Activated CD4-positive, alpha-beta T cell treated with anti-CD3 and anti-CD28 coated beads, Interleukin-2, amount 10 ng/mL, durations not matched to agents 24 days and 14 days (primary cell): ENCODE measurements around the gene HMCES. TPM values are rescaled to one million over a fixed set of nuclear protein-coding genes. Genes with fewer than 3 reads are reported as not detected.
"Not testable (repeated sequence)": the region's sequence is repeated elsewhere in the genome, so short reads cannot be mapped to it uniquely, and the experiment has no call there.

Experiments
- DNase-seq: peaks from one replicate; pipeline ENCODE4 v3.0.0; 2022
- H3K27ac Mint-ChIP-seq: one replicate; pipeline ENCODE4 v1.8.0; 2022; ENCODE audit warnings: mild to moderate bottlenecking, mixed read lengths
- H3K27me3 Mint-ChIP-seq: one replicate; pipeline ENCODE4 v1.8.0; 2022; ENCODE audit warnings: mixed read lengths
- H3K36me3 Mint-ChIP-seq: one replicate; pipeline ENCODE4 v1.8.0; 2022; ENCODE audit warnings: low read depth, mild to moderate bottlenecking, mixed read lengths
- H3K4me1 Mint-ChIP-seq: one replicate; pipeline ENCODE4 v1.8.0; 2021; ENCODE audit warnings: mixed read lengths
- H3K4me3 Mint-ChIP-seq: one replicate; pipeline ENCODE4 v1.8.0; 2022; ENCODE audit warnings: mild to moderate bottlenecking, moderate library complexity, mixed read lengths
- H3K9me3 Mint-ChIP-seq: one replicate; pipeline ENCODE4 v1.8.0; 2021; ENCODE audit warnings: mixed read lengths
- intact Hi-C: fragments of 100-400 bp; cut with micrococcal nuclease; formaldehyde crosslinking; loops from one replicate; pipeline ENCODE4 v1.15.1; 2023
- total RNA-seq: library from RNA; stranded (reverse); gene quantifications from 2 replicates; pipeline ENCODE4 v1.2.3, GENCODE V29; 2022

HMCES gene
- total RNA-seq, 1 donor from 2014 or later: 62.6 TPM

DNA sequence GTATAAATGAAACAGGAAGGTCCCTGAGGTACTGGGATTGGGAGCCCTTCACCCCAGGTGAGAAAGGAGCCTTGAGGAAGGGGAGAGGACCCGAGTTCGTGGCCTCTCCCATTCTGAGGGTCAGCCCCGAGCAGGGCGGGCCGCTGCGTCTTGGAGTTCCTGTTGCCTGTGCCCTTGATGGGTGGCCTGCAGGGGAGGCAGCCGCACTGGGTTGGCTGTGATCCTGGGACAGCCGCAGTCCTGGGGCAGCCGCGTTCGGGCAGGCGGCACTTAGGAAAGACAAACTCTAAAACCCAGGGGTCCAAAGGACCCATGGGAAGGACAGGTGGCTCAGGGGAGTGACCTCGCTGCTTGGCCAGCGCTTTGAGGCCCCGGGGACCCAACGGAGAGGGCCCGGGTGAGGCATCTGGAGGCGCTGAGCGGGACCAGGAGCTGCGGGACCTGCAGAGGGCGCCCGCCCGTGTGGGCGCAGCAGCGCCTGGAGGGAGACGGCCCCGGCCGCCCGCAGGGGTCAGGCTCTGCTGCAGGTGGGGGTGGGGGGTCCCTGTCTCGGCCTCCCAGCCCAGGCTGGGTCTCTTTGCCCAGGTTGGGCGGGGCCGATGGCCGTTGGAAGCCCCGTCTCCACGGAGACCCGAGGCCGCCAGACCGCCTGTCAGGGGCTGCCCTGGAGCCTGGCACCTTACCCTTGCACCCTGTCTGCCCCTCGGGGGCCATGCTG is 65.1 kb downstream of the HMCES start:
- no peak overlapping the region for H3K27ac Mint-ChIP-seq
- peak; percentile 74 for DNase-seq
- peaks cover 6% of the 10 kb centered on the region for H3K4me1 Mint-ChIP-seq
- H3K9me3 Mint-ChIP-seq: no peaks in the 10 kb centered on the region
- peaks cover 25% of the 10 kb centered on the region for H3K27me3 Mint-ChIP-seq
- intact Hi-C loops: no loop called here
- H3K36me3 Mint-ChIP-seq: no peaks in the 10 kb centered on the region
- H3K4me3 Mint-ChIP-seq: no peak overlapping the region

- no peak for DNase-seq
- Mint-ChIP-seq H3K4me3 (no peak overlapping the region), H3K27ac (no peak overlapping the region), H3K36me3 (no peaks in the 10 kb centered on the region), H3K4me1 (peaks cover 6% of the 10 kb centered on the region), H3K9me3 (no peaks in the 10 kb centered on the region), H3K27me3 (peaks cover 25% of the 10 kb centered on the region)
- intact Hi-C loops: no loop called here
These were observed 66.0 kb downstream of the HMCES start for GRCh38 chr3:129344540-129345220.

GRCh38 chr3:129345281-129345680 is 66.6 kb downstream of the HMCES start:
- no peak for DNase-seq
- H3K36me3 Mint-ChIP-seq: no peaks in the 10 kb centered on the region
- intact Hi-C loops: no loop called here
- no peaks in the 10 kb centered on the region for H3K9me3 Mint-ChIP-seq
- H3K4me1 Mint-ChIP-seq: peaks cover 6% of the 10 kb centered on the region
- no peak overlapping the region for H3K4me3 Mint-ChIP-seq
- peaks cover 25% of the 10 kb centered on the region for H3K27me3 Mint-ChIP-seq
- H3K27ac Mint-ChIP-seq: no peak overlapping the region

DNA sequence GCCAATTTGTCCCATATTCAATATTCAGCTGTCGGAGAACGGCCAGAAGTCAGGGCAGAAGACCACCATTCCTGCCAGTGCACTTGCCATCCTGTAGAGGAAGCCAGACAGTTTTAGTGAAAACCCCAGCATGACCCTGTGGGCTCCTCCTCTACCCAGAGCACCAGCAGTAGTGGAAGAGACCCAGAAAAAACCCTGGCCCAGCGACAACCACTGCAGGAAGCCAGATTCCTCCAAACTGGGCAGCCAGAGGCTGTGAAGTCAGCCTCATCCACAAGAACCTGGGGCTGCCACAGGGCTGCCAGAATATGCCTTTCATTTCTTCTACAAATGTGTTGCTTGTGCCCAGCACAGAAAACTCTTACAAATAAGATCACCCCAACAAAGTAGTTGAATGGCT is 67.3 kb downstream of the HMCES start:
- Mint-ChIP-seq H3K27me3 (peaks cover 26% of the 10 kb centered on the region), H3K4me1 (peaks cover 6% of the 10 kb centered on the region), H3K4me3 (no peak overlapping the region), H3K9me3 (no peaks in the 10 kb centered on the region), H3K27ac (no peak overlapping the region), H3K36me3 (no peaks in the 10 kb centered on the region)
- DNase-seq: no peak
- intact Hi-C loops: no loop called here

DNA sequence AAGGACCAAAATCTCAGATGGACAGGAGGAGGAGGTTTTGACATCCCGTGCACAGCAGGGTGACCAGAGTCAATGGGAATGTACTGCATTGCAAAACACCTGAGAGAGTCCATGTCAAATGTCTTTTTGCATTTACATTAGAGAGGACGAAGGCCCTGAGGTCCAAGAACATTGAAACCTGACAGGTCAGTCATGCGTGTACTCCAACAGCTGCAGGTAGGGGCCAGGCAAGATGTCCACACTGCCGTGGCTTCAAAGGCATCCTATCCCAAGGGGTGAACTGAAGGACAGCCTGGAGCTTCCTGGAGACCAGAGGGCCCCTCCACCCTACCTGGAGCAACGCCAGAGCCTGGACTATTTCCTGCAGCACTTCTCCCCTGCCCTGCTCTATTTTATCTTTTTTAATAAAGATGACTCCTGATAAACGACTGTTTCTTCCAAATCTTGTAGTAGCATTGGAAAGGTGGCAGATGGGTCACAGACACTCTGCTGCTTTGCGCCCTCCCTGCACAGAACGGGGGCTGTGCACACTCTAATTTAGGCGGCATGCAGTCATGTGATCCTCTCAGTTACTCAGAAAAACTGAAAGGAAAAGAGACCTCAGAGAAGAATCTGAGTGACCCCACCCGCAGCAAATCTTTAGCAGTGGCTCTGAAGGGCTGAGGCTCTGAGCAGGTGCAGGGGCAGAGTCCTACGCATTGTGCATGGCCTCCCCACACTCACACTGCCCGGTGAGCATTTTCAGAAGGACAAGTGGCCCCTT is 68.2 kb downstream of the HMCES start:
- intact Hi-C loops: no loop called here
- no peaks in the 10 kb centered on the region for H3K36me3 Mint-ChIP-seq
- no peak for DNase-seq
- no peak overlapping the region for H3K27ac Mint-ChIP-seq
- peaks cover 28% of the 10 kb centered on the region for H3K27me3 Mint-ChIP-seq
- no peaks in the 10 kb centered on the region for H3K9me3 Mint-ChIP-seq
- H3K4me3 Mint-ChIP-seq: no peak overlapping the region
- H3K4me1 Mint-ChIP-seq: peaks cover 6% of the 10 kb centered on the region

DNA sequence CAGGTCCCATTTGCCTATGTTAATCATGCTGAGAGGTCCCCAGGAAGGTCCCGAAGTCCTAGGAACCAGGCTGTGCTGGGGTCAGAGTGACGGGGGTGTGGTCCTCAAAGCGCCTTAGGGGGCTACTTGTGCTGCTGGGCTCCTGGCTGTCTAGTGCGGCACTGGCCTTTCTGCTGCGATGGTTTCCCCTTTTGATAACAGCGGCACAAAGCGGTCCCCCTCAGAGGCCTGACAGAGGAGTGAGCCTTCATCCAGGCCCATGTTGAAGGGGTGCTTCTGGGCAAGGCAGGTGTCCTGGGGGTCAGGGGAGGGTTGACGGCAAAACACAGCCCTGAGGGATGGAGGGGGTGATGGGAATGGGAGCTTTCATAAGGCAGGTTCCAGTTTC is 68.8 kb downstream of the HMCES start:
- Mint-ChIP-seq H3K36me3 (no peaks in the 10 kb centered on the region), H3K27me3 (peaks cover 27% of the 10 kb centered on the region), H3K27ac (no peak overlapping the region), H3K4me1 (peaks cover 6% of the 10 kb centered on the region), H3K9me3 (no peaks in the 10 kb centered on the region), H3K4me3 (no peak overlapping the region)
- DNase-seq: no peak
- intact Hi-C loops: no loop called here

- no peak for DNase-seq
- H3K4me1 Mint-ChIP-seq: peaks cover 9% of the 10 kb centered on the region
- peaks cover 18% of the 10 kb centered on the region for H3K27me3 Mint-ChIP-seq
- H3K36me3 Mint-ChIP-seq: no peaks in the 10 kb centered on the region
- no peaks in the 10 kb centered on the region for H3K9me3 Mint-ChIP-seq
- intact Hi-C loops: no loop called here
- no peak overlapping the region for H3K4me3 Mint-ChIP-seq
- H3K27ac Mint-ChIP-seq: no peak overlapping the region
These were observed 70.1 kb downstream of the HMCES start for GRCh38 chr3:129348734-129349133.

- DNase-seq, H3K36me3 Mint-ChIP-seq, H3K27ac Mint-ChIP-seq, H3K9me3 Mint-ChIP-seq, intact Hi-C loops, H3K4me3 Mint-ChIP-seq, H3K4me1 Mint-ChIP-seq: not testable (repeated sequence)
- peaks cover 18% of the 10 kb centered on the region for H3K27me3 Mint-ChIP-seq
These were observed 70.5 kb downstream of the HMCES start for GRCh38 chr3:129349169-129349568.

GRCh38 chr3:129349791-129350190 is 71.1 kb downstream of the HMCES start:
- intact Hi-C loops: no loop called here
- Mint-ChIP-seq H3K4me1 (peaks cover 9% of the 10 kb centered on the region), H3K4me3 (no peak overlapping the region), H3K36me3 (no peaks in the 10 kb centered on the region), H3K27me3 (peaks cover 17% of the 10 kb centered on the region), H3K9me3 (no peaks in the 10 kb centered on the region), H3K27ac (no peak overlapping the region)
- DNase-seq: no peak

DNA sequence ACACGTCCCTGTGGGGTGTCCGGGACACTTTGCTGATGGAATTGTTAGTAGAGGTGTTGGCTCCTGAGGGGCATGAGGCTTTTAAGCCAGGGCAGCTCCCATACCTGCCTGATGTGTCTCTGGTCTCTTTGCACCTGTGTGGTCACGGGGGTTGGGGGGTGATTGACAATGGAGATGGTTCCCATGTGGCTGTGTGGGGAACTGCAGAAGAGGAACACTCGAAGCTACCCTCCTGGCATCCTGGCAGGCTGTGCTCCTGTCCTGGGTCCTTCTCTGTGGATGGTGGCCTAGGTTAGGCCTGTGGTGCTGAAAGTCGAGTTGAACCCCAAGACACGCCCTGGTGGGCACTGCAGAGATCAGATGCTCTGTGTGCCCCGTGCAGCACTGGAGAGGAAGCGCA is 73.4 kb downstream of the HMCES start:
- no peak overlapping the region for H3K4me3 Mint-ChIP-seq
- H3K4me1 Mint-ChIP-seq: peaks cover 4% of the 10 kb centered on the region
- peaks cover 3% of the 10 kb centered on the region for H3K27me3 Mint-ChIP-seq
- H3K9me3 Mint-ChIP-seq: no peaks in the 10 kb centered on the region
- intact Hi-C loops: no loop called here
- DNase-seq: no peak
- no peak overlapping the region for H3K27ac Mint-ChIP-seq
- no peaks in the 10 kb centered on the region for H3K36me3 Mint-ChIP-seq

DNA sequence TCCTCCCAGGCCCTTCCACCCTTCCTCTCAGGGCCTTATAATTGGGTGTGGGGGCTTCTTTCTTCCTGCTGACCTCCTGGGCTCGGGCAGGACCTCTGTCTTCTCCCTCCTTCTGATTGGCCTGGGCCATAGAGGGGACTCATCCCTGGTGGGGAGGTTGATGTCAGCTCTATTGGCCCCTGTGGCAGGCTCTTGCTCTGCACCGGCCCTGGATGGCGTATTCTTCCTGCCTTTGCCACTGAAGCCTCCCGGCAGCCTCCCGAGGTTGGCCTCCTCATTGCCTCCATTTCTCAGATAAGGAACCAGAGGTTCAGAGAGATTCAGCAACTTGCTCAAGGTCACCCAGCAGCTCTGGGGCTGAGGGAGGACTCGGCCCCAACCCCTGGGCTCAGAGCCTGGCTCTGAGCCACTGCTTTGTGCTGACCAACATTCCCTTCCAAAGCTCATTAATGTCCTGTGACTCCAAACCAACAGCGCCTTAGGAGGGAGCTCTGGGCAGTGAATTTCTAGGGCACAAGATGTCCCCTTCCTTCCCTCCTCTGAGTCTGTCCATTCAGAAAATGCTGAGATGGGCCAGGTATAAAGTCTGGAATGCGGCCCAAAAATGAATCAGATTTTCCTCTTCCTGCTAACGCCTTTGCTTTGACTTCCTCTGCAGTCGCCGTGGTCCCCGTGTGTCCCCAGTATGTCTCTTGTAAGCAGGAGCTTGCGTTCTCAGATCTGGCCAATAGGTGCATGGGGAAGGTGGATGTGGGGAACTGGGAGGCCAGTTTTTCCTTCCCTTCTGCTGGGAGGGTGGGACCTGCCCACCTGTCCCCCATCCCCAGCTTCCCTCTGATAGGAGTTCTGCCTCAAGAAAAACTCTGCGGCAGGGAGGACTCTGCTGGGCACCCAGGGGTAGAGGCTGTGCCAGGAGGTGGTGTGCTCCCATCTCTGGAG is 74.2 kb downstream of the HMCES start:
- Mint-ChIP-seq H3K36me3 (no peaks in the 10 kb centered on the region), H3K4me3 (no peak overlapping the region), H3K27ac (no peak overlapping the region), H3K27me3 (peaks cover 3% of the 10 kb centered on the region), H3K9me3 (no peaks in the 10 kb centered on the region), H3K4me1 (peaks cover 3% of the 10 kb centered on the region)
- no peak for DNase-seq
- intact Hi-C loops: no loop called here

DNA sequence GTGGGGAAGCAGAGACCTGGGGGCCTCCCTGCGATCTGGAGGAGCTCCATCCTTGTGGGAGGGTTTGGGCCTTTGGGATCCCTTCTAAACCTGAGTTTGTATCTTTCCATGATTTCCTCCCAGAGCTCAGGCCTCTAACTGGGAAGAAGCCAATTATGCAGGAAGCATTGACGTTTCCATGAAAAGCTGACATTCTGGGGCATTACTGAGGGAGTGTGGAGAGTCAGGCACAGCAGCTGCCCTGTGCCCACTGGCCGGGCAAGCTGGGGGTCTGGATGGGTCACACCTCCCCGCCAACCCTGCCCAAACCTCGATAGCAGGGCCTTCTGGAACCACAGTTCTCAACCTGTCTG is 74.9 kb downstream of the HMCES start:
- Mint-ChIP-seq H3K4me3 (no peak overlapping the region), H3K4me1 (peaks cover 3% of the 10 kb centered on the region), H3K27ac (no peak overlapping the region), H3K9me3 (no peaks in the 10 kb centered on the region), H3K27me3 (peaks cover 3% of the 10 kb centered on the region), H3K36me3 (no peaks in the 10 kb centered on the region)
- intact Hi-C loops: no loop called here
- DNase-seq: no peak
